ENCODE data around the gene SORCS2. TPM values are rescaled to one million over a fixed set of nuclear protein-coding genes. Genes with fewer than 3 reads are reported as not detected.

Gene SORCS2
- total and polyA plus RNA-seq, 2 donors (not counting 1 experiment from before 2014, with no cell fraction given): not detected

DNA sequence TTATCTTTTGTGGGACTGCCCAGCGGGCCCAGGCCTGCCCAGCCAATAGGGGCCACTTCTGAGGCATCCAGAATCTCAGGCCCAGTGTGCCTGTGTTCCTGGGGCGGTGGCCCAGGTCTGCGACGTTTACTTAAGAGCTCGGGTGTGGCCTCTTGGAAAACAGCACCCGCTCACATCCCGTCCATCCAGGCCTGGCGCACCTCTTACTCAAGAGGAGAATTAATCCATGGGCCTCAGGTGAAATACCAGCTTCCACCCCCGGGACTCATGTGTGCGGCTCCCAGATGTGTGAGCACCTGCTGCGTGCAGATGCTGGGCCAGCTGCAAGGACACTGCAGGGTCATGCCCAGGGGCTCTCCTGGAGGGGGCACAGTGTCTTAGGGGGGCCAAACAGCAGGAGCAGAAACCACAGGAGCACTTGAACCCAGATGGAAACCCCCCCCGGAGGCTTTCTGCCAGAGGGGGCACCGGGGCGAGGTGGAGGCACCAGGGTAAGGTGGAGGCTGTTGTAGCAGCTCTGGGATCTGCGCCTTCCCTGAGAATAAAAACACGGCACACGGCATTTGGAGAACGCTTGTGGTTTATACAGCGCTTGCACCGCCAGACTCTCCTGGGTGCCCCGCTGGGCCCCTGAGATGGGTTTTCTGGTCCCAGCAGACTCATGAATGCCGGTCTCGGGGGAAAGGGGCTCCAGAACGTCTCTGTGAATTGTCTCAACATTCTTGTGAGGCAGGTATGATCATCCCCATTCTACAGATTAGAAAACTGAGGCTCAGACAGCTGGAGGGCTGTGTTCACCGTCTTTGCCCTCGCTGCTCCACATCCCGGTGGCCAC lies 239.6 kb downstream of the SORCS2 start:
- Histone ChIP-seq H3K4me2 (replicated peaks; ENCODE audit: low read depth, low read length, poor library complexity, severe bottlenecking) (no peak overlapping the region), H3K27me3 (replicated peaks in 1 of 4; ENCODE audit: control extremely low read depth in 1 of 4, control insufficient read depth in 3 of 4, insufficient read depth in 4 of 4, low read length in 3 of 4) (no peaks in the 10 kb centered on the region), H3K9ac (ENCODE audit: low read length) (no peak overlapping the region), H3K36me3 (replicated peaks in 1 of 2; ENCODE audit: control extremely low read depth in 1 of 2, control insufficient read depth in 1 of 2, extremely low read depth in 1 of 2, insufficient read depth in 2 of 2, low read length in 1 of 2) (no peaks in the 10 kb centered on the region), H4K20me1 (ENCODE audit: control insufficient read depth, insufficient read depth, low read length, poor library complexity, severe bottlenecking) (no peaks in the 10 kb centered on the region), H3K9me3 (ENCODE audit: control extremely low read depth in 1 of 3, control insufficient read depth in 2 of 3, insufficient read depth in 1 of 3, low read length in 2 of 3) (peaks cover 0 to 9% (median 0%) of the 10 kb centered on the region in 3 donors), H3K79me2 (ENCODE audit: control insufficient read depth, insufficient read depth, low read length) (no peaks in the 10 kb centered on the region), H3K27ac (ENCODE audit: low read length in 2 of 2) (no peak overlapping the region), H3K4me1 (ENCODE audit: control insufficient read depth in 2 of 2, insufficient read depth in 2 of 2, low read length in 2 of 2) (no peaks in the 10 kb centered on the region), H2AFZ (ENCODE audit: insufficient read depth, low read depth, low read length, poor library complexity, severe bottlenecking) (no peak overlapping the region), H3K4me3 (ENCODE audit: control extremely low read depth in 1 of 5, extremely low read depth in 1 of 5, insufficient read depth in 1 of 5, low read depth in 2 of 5, low read length in 4 of 5) (no peak overlapping the region)
- WGBS (ENCODE audit: insufficient coverage): 89% methylated on average over 23 of the region's 27 CpGs
- no peak overlapping the region for H3K27ac Mint-ChIP-seq
- H3K4me1 Mint-ChIP-seq: no peaks in the 10 kb centered on the region
- TF ChIP-seq EZH2 (IDR thresholded peaks at IDR 0.05; ENCODE audit: borderline replicate concordance, insufficient read depth, low read depth, low read length, poor library complexity, severe bottlenecking): no peak
- TF ChIP-seq, protein P1, sequence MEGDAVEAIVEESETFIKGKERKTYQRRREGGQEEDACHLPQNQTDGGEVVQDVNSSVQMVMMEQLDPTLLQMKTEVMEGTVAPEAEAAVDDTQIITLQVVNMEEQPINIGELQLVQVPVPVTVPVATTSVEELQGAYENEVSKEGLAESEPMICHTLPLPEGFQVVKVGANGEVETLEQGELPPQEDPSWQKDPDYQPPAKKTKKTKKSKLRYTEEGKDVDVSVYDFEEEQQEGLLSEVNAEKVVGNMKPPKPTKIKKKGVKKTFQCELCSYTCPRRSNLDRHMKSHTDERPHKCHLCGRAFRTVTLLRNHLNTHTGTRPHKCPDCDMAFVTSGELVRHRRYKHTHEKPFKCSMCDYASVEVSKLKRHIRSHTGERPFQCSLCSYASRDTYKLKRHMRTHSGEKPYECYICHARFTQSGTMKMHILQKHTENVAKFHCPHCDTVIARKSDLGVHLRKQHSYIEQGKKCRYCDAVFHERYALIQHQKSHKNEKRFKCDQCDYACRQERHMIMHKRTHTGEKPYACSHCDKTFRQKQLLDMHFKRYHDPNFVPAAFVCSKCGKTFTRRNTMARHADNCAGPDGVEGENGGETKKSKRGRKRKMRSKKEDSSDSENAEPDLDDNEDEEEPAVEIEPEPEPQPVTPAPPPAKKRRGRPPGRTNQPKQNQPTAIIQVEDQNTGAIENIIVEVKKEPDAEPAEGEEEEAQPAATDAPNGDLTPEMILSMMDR (IDR thresholded peaks at IDR 0.05): no peak
- ChIA-PET CTCF (no interaction called here), POLR2A (no interaction called here)
- H3K27me3 Mint-ChIP-seq: no peaks in the 10 kb centered on the region
- no peak overlapping the region for H3K4me3 Mint-ChIP-seq
- intact Hi-C loops (cut with micrococcal nuclease): no loop called here
- no peak for DNase-seq
- no peak for ATAC-seq (ENCODE audit: low read depth)
- H3K9me3 Mint-ChIP-seq (ENCODE audit: insufficient read depth): no peaks in the 10 kb centered on the region
